GM21717 (cell line): ENCODE results near the gene PIEZO2.
"Not testable (repeated sequence)": the region's sequence is repeated elsewhere in the genome, so short reads cannot be mapped to it uniquely, and the experiment has no call there.

Experiments used
- ATAC-seq: cut with Tn5 transposase; IDR thresholded peaks from one replicate; pipeline ENCODE4 v1.9.1; 2021; ENCODE audit warnings: mild to moderate bottlenecking, moderate library complexity; ENCODE audit not compliant: unreplicated experiment

PIEZO2 gene

DNA sequence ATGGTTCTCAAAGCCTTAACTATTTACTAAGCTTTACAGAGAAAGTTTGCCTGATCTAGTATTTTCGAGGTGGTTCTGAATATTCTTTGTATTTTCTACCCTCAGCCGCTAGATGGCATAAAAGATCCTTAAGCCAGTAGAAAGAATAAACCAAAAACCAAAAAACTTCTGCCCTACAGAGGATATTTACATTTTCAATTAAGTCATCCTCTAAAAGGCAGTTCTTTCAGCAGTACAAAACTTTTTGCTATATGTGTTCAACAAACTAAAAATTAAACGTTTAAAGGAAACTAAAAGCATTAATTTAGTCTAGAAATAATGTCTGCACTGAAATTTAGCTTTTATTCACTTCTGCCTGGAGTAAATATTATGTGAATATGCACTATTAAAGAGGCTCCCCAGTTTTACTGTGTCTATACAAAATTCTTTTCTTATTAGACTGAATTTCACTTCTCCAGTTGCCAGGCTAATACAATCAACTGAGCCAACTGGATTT is 297.5 kb downstream of the PIEZO2 start:
- no peak for ATAC-seq

- no peak for ATAC-seq
These were observed 298.5 kb downstream of the PIEZO2 start for GRCh38 chr18:10850840-10851239.

GRCh38 chr18:10850216-10850615 is 299.2 kb downstream of the PIEZO2 start:
- ATAC-seq, result no peak

DNA sequence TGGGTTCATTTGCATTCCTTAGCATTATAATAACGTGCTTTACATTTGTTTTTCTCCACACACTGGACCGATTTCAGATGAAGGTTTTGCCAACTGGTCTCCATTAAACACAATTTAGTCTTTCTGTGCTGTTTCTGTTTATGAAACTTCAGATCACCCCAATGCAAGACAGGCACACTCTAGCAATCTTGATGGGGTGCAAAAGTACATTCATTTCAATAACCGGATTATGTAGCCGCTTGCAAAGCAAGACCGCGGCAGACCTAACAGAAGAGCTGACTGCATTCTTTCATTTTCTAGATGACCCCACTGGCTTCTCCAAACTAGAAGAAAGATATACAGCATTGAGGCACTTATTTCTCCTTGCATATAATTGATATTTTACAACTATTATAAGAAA is 301.5 kb downstream of the PIEZO2 start:
- no peak for ATAC-seq

GRCh38 chr18:10847408-10847790 is 302.0 kb downstream of the PIEZO2 start:
- no peak for ATAC-seq

DNA sequence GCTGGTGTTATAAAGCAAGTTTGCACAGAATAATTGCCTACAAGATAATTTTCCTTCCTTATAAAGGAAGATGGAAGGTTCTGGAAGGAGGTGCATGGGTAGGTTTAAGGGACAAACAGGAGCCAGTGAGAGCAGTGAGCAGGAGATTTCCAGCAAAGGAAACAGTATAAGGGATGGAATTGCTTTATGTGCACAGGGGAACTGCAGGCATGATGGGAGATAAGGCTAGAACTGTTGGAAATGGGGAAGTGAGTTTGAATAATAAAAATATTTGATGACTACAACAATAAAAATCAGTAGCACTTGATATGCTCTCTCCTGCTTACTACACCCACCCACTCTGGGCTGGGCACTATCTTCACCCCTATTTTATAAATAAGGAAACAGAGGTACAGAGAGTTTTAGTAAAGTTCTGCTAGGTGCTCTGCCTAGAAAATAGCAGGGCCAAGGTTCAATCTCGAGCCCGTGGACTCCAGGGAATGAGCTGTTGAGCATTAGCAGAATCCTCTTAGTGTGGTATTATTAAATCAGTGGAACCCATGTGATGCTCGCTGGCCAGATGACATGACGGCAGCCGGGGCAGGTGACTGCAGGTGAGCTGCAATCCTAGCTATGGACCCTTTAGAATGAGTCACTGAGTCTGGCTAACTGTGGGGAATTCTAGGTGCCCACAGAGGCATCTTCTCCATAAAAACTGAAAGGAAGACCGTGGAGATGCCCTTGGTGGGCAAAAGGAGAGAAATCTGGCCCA is 302.5 kb downstream of the PIEZO2 start:
- no peak for ATAC-seq

DNA sequence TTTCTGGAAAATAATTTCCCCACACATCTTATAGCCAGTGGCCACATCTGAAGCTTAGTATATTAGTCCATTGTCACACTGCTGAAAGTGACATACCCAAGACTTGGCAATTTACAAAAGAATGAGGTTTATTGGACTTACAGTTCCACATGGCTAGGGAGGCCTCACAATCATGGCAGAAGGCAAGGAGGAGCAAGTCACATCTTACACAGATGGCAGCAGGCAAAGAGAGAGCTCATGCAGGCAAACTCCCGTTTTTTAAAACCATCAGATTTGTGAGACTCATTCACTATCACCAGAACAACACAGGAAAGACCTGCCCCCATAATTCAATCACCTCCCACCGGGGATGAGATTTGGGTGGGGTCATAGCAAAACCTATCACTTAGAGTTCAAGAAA is 303.3 kb downstream of the PIEZO2 start:
- ATAC-seq, result not testable (repeated sequence)

- no peak for ATAC-seq
These were observed 305.8 kb downstream of the PIEZO2 start for GRCh38 chr18:10843565-10843964.

DNA sequence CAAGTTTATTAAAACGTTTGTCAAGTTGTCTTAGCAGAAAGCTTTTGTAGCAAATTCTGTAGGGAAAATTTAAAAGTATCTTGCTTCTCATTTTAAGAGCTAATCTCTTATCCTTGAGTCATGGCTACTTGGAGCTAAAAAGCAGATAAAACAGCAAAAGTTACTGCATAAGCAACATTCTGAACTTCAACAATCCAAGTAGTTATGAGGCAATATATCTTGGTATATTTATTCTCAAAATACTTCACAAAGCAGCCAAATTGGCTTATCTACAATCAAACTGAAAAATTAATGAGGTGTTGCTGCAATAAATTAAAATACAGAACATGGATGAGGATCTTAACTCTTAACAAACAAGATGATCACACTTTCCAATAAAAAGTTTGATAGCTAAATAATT is 306.5 kb downstream of the PIEZO2 start:
- ATAC-seq, result no peak

DNA sequence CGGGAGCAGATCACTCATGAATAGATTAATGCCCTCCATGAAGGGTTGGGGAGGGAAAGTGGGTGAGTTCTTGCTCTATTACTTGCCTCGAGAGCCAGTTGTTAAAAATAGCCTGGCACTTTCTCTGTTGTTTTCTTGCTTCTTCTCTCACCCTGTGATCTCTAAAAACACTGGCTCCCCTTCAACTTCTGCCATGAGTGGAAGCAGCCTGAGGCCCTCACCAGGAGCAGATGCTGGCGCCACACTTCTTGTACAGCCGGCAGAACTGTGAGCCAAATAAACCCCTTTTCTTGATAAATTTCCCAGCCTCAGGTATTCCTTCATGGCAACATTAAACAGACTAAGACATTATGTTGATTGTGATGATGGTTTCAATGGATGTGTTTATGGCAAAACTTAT is 307.0 kb downstream of the PIEZO2 start:
- ATAC-seq, result no peak

DNA sequence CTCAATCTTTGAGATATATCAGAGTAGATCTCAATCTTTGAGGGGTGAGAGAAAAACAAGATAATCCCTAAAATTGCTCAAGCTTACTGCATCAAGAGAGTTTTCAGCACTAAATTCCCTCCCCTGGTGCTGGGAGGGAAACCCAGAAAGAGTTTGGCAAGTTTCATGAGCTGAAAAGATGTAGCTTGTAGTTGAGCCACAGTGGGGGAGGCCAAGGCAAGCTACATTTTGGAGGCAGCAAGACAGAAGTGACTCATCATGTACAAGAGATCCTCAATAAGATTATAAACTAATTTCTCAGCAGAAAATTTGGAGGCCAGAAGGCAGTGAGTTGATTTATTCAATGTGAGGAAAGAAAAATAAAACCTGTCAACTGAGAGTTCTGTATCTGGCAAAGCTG is 308.2 kb downstream of the PIEZO2 start:
- ATAC-seq, result no peak

DNA sequence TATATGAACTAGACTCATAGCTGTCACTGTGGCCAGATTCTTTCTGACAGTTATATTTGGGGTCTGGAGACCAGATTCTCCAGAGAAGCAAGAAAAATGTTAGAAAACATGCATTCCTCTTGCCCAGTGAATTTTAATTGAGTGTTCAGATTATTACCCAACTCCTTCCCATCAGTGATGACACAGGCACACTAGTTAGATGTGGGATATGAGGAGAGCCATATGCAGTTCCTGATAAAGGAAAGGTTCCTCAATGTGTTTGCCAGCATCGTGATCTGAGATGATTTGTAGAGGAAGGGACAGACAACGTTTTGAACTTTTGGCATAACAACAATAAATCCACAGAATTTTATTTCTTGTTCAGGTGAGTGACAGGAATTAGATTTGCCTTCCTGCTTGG is 308.6 kb downstream of the PIEZO2 start:
- ATAC-seq, result no peak

- ATAC-seq, result no peak
These were observed 309.9 kb downstream of the PIEZO2 start for GRCh38 chr18:10839421-10839820.

DNA sequence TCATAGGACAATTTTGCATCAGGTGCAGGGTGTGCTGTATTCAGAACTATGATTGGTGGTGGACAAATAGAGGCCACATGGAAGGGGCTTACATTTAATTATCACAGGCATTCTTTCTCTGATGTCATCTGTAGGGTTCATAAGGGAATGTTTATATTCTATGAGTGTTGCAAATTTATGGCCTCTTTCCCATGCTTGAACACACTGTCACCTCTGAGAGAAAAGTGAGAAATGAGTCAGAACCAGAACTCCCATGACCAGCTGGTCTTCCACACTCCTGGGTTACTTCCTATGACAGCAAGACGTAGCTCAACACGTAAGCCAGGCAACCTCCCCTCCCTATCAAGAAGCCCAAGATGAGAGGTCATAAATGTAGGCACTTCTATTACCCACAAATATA is 310.8 kb downstream of the PIEZO2 start:
- no peak for ATAC-seq

GRCh38 chr18:10834128-10834815 is 315.1 kb downstream of the PIEZO2 start:
- ATAC-seq, result no peak

DNA sequence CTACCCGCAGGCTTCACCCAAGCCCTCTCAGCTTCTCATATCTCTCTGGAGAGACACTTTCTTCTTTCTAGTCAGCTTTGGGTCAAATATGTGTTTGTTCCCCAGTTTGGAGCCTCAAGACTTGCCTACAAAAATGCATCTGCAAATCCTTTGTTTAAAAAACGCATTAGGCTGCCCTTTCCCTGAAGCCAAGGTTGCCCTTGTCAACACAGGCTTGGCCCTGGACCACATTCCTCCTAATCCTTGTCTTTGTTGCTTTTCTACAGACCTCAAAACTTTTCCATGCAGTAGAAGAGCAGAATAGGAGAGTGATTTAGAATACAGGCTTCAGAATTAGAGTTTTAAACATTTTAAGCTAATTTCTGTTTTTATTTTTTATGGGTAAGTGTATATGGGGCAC is 315.7 kb downstream of the PIEZO2 start:
- ATAC-seq, result no peak

DNA sequence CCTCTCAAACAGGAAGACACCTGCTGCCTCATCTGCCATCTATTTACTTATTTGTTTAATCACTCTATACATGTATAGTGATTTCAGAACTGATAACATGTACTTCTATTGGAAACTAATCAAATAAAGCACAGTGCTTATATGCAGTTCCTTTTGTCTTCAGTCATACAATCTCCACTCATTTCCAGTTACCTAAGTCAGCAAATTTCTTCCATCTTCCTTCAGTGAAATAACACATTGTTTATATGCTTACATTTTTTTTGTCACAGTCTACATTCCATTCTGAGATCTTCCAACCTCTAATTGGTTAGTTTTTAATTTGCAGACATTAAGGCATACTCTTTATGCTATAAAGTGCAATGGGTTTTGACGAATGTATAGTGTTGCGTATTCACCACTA is 323.0 kb downstream of the PIEZO2 start:
- no peak for ATAC-seq

- no peak for ATAC-seq
These were observed 326.9 kb downstream of the PIEZO2 start for GRCh38 chr18:10822456-10822855.

- no peak for ATAC-seq
These were observed 328.7 kb downstream of the PIEZO2 start for GRCh38 chr18:10820681-10821080.

DNA sequence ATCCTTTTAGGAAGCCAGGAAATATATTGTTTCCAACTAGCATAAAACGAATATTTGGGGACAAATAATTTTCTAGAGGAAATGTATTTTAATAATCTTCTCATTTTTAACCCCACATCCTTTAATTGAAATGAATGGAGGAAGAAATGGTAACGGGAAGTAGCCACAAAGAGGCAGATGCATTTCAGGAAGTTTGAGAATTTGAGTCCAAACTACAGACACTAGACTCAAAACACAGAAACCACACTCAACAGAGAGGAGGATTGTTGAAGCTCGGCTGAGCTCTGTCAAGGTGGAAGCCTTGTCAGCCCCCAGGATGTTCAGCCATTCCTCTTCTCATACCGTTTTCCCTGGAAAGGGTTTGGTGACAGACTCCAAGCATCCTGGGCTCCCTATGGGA is 335.0 kb downstream of the PIEZO2 start:
- no peak for ATAC-seq

- no peak for ATAC-seq
These were observed 343.7 kb downstream of the PIEZO2 start for GRCh38 chr18:10805587-10806118.

DNA sequence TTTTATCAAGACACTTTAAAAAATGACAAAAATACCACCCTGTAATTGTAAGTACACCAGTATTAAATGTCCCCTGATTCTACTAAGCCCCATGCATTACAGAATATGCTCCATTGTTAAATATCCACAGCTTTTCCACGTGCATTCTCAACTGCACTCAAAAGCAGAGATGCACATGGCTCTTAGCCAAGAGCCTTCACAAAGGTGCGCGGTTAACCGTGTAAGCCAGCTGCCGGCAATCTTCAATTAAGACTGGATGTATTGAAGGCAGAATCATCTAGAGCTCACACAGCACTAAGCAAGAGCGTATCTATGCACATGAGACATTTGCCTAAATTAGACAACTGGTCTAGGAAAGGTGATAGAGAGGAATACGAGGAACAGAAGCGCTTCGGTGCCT is 345.2 kb downstream of the PIEZO2 start:
- ATAC-seq, result no peak
